ENCODE data around the gene ABI2.
"Not testable (repeated sequence)": the region's sequence is repeated elsewhere in the genome, so short reads cannot be mapped to it uniquely, and the experiment has no call there.

Gene ABI2

DNA sequence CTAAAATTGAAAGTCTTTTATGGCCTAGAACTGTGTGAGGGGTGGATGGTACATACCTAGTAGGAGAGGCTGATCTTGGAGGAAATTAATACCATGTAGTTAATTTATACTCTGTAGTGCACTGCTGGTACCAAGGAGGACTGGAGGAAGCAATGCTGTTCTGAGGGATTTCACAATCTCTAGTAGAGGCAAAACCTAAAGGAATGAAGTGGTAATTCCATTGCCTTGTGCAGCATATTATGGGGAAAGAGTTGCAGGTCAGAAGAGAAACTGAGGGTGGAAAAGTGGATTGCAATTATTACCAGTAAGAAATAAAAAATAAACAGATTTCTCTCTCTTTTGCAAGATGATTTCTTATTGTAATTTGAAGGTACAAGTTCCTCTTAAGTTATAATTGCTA is 2.2 kb downstream of the ABI2 start:
- TF ChIP-seq, protein P1, sequence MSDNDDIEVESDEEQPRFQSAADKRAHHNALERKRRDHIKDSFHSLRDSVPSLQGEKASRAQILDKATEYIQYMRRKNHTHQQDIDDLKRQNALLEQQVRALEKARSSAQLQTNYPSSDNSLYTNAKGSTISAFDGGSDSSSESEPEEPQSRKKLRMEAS (IDR thresholded peaks at IDR 0.05; ENCODE audit: low read depth, low read length), result no peak
- TF ChIP-seq POLR2A (IDR thresholded peaks at IDR 0.05; ENCODE audit: extremely low read depth, insufficient read length) (no peak), MYC (IDR thresholded peaks at IDR 0.05; ENCODE audit: low read depth, low read length) (no peak)
- TF ChIP-seq, protein P2, sequence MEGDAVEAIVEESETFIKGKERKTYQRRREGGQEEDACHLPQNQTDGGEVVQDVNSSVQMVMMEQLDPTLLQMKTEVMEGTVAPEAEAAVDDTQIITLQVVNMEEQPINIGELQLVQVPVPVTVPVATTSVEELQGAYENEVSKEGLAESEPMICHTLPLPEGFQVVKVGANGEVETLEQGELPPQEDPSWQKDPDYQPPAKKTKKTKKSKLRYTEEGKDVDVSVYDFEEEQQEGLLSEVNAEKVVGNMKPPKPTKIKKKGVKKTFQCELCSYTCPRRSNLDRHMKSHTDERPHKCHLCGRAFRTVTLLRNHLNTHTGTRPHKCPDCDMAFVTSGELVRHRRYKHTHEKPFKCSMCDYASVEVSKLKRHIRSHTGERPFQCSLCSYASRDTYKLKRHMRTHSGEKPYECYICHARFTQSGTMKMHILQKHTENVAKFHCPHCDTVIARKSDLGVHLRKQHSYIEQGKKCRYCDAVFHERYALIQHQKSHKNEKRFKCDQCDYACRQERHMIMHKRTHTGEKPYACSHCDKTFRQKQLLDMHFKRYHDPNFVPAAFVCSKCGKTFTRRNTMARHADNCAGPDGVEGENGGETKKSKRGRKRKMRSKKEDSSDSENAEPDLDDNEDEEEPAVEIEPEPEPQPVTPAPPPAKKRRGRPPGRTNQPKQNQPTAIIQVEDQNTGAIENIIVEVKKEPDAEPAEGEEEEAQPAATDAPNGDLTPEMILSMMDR (IDR thresholded peaks at IDR 0.05; ENCODE audit: low read depth, low read length), result no peak
- peak; percentile 47 for DNase-seq (ENCODE audit: low read depth)
- H3K4me3 ChIP-seq (ENCODE audit: low read depth, low read length), result peak overlapping the region; percentile 81

- H3K4me3 ChIP-seq (ENCODE audit: low read depth, low read length), result no peak overlapping the region
- no peak for TF ChIP-seq MYC (IDR thresholded peaks at IDR 0.05; ENCODE audit: low read depth, low read length)
- TF ChIP-seq, protein P1 (IDR thresholded peaks at IDR 0.05; ENCODE audit: low read depth, low read length), result no peak
- no peak for TF ChIP-seq POLR2A (IDR thresholded peaks at IDR 0.05; ENCODE audit: extremely low read depth, insufficient read length)
- TF ChIP-seq, protein P2 (IDR thresholded peaks at IDR 0.05; ENCODE audit: low read depth, low read length), result no peak
- DNase-seq (ENCODE audit: low read depth), result no peak
Measured at GRCh38 chr2:203338322-203338721, 10.1 kb downstream of the ABI2 start.

GRCh38 chr2:203340791-203341487 is 12.7 kb downstream of the ABI2 start:
- no peak for DNase-seq (ENCODE audit: low read depth)
- TF ChIP-seq MYC (IDR thresholded peaks at IDR 0.05; ENCODE audit: low read depth, low read length), result no peak
- TF ChIP-seq, protein P1 (IDR thresholded peaks at IDR 0.05; ENCODE audit: low read depth, low read length), result no peak
- TF ChIP-seq POLR2A (IDR thresholded peaks at IDR 0.05; ENCODE audit: extremely low read depth, insufficient read length), result no peak
- TF ChIP-seq, protein P2 (IDR thresholded peaks at IDR 0.05; ENCODE audit: low read depth, low read length), result no peak
- no peak overlapping the region for H3K4me3 ChIP-seq (ENCODE audit: low read depth, low read length)

GRCh38 chr2:203341741-203342310 is 13.6 kb downstream of the ABI2 start:
- TF ChIP-seq POLR2A (IDR thresholded peaks at IDR 0.05; ENCODE audit: extremely low read depth, insufficient read length) (no peak), MYC (IDR thresholded peaks at IDR 0.05; ENCODE audit: low read depth, low read length) (no peak)
- TF ChIP-seq, protein P2 (IDR thresholded peaks at IDR 0.05; ENCODE audit: low read depth, low read length), result no peak
- TF ChIP-seq, protein P1 (IDR thresholded peaks at IDR 0.05; ENCODE audit: low read depth, low read length), result no peak
- H3K4me3 ChIP-seq (ENCODE audit: low read depth, low read length), result no peak overlapping the region

DNA sequence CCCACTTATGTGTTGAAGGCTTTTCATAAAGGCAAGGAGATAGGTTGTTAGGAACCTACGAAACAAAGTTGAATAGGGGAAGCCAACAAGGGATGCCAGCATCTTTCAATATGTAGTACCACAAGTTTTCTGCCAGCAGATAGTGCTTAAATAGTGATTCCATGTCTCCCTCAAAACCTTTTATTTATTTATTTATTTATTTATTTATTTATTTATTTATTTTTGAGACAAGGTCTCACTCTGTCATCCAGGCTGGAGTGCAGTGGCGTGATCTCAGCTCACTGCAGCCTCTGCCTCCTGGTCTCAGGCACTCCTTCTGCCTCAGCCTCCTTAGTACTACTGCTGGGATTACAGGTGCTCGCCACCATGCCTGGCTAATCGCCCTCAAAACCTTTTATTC is 14.2 kb downstream of the ABI2 start:
- H3K4me3 ChIP-seq (ENCODE audit: low read depth, low read length); DNase-seq (ENCODE audit: low read depth): not testable (repeated sequence)

More at GRCh38 chr2:203341741-203342310, 13.6 kb downstream of the ABI2 start:
- no peak for DNase-seq (ENCODE audit: low read depth)

DNA sequence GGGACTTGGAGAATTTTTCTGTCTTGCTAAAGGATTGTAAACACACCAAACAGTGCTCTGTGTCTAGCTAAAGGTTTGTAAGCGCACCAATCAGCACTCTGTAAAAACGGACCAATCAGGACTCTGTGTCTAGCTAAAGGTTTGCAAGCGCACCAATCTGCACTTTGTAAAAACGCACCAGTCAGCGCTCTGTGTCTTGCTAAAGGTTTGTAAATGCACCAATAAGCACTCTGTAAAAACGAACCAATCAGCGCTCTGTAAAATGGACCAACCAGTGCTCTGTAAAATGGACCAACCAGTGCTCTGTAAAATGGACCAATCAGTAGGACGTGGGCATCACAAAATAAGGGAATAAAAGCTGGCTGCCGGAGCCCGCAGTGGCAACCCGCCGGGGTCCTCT is 16.5 kb downstream of the ABI2 start:
- H3K4me3 ChIP-seq (ENCODE audit: low read depth, low read length), result no peak overlapping the region
- DNase-seq (ENCODE audit: low read depth), result no peak
- TF ChIP-seq, protein P2 (IDR thresholded peaks at IDR 0.05; ENCODE audit: low read depth, low read length), result no peak
- TF ChIP-seq MYC (IDR thresholded peaks at IDR 0.05; ENCODE audit: low read depth, low read length) (no peak), POLR2A (IDR thresholded peaks at IDR 0.05; ENCODE audit: extremely low read depth, insufficient read length) (no peak)
- TF ChIP-seq, protein P1 (IDR thresholded peaks at IDR 0.05; ENCODE audit: low read depth, low read length), result no peak

Data from NB4 (cell line).